Ishikawa (cell line): ENCODE data around the gene MYO5C.

ENCODE experiments used
- CEBPB ChIP-seq: IDR thresholded peaks from 2 replicates; pipeline ENCODE4 v1.6.1; 2012
- CREB1 ChIP-seq: IDR thresholded peaks from 2 replicates; pipeline ENCODE4 v1.6.1; 2012; ENCODE audit warnings: low read depth
- EGR1 ChIP-seq: IDR thresholded peaks from 2 replicates; pipeline ENCODE4 v1.6.1; 2012
- EP300 ChIP-seq: IDR thresholded peaks from 2 replicates; pipeline ENCODE4 v1.6.1; 2012; ENCODE audit warnings: borderline replicate concordance
- FOXM1 ChIP-seq: IDR thresholded peaks from 2 replicates; pipeline ENCODE4 v1.6.1; 2012; ENCODE audit warnings: low read depth, borderline replicate concordance
- NFIC ChIP-seq: IDR thresholded peaks from 2 replicates; pipeline ENCODE4 v1.6.1; 2012
- RAD21 ChIP-seq: IDR thresholded peaks from 2 replicates; pipeline ENCODE4 v1.6.1; 2012; ENCODE audit warnings: low read depth
- TAF1 ChIP-seq: IDR thresholded peaks from 2 replicates; pipeline ENCODE4 v1.6.1; 2012; ENCODE audit warnings: low read depth, mild to moderate bottlenecking
- TCF12 ChIP-seq: IDR thresholded peaks from 2 replicates; pipeline ENCODE4 v1.6.1; 2012; ENCODE audit warnings: low read depth
- TEAD4 ChIP-seq: IDR thresholded peaks from 2 replicates; pipeline ENCODE4 v1.6.1; 2012
- YY1 ChIP-seq: IDR thresholded peaks from 2 replicates; pipeline ENCODE4 v1.6.1; 2012; ENCODE audit warnings: low read depth
- ZBTB7A ChIP-seq: IDR thresholded peaks from 2 replicates; pipeline ENCODE4 v1.6.1; 2012; ENCODE audit warnings: low read depth
- TF ChIP-seq, protein P1 (sequence below): IDR thresholded peaks from 2 replicates; pipeline ENCODE4 v1.6.1; 2012; ENCODE audit warnings: low read depth, mild to moderate bottlenecking
- TF ChIP-seq, protein P2 (sequence below): IDR thresholded peaks from 2 replicates; pipeline ENCODE4 v1.6.1; 2012
- TF ChIP-seq, protein P3 (sequence below): IDR thresholded peaks from 2 replicates; pipeline ENCODE4 v1.6.1; 2012

The MYO5C gene

DNA sequence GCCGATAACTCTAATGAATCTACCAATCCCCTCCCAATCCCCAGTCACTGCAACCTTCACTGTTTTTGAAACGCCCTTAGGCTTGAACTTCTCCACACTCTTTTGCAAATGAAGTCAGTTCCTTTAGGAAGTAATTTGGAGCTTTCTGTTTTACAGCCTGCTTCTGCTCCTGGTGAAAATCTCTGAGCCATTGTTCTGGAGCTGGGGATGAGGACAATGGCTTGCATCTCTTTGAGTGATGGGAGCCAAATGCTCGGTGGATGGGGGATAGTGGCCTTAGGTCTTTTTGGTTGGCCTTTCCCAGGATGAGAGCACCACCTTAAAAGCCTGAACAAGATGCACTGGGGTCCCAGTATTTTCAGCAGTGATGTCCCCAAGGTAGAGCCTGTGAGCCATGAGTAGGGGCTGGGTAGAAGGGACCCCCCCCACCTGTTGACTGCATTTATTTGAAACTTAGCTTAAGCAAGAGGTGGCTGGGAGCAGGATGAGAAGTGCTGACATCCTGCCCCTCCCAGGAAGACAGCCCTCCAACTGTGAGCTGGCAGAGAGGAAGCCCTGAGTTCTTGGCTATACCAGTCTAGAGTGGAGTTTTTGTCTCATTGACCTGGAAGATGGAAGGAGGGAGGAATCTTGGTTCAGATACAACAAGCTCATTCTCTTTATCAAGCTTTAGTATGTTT, 7.6 kb upstream of the MYO5C start:
- TF ChIP-seq YY1 (no peak), TAF1 (no peak), TEAD4 (no peak)

DNA sequence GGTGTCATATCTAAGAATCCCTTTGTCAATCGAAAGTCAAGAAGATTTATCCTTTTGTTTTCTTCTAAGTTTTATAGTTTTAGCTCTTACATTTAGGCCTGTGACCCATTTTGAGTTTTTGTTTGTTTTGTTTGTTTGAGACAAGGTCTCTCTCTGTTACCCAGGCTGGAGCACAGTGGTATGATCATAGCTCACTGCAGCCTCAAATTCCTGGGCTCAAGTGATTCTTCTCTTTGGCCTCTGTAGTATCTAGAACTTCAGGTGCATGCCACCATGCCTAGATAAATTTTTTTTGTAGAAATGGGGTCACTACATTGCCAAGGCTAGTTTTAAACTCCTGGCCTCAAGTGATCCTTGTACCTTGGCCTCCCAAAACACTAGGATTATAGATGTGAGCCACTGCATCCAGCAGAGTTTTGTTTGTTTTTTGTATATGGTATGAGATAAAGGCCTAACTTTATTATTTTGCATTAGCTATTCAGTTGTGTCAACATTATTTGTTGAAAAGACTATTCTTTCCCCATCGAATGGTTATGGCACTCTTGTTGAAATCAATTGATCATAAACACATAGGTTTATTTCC, 5.8 kb upstream of the MYO5C start:
- TF ChIP-seq, protein P1, sequence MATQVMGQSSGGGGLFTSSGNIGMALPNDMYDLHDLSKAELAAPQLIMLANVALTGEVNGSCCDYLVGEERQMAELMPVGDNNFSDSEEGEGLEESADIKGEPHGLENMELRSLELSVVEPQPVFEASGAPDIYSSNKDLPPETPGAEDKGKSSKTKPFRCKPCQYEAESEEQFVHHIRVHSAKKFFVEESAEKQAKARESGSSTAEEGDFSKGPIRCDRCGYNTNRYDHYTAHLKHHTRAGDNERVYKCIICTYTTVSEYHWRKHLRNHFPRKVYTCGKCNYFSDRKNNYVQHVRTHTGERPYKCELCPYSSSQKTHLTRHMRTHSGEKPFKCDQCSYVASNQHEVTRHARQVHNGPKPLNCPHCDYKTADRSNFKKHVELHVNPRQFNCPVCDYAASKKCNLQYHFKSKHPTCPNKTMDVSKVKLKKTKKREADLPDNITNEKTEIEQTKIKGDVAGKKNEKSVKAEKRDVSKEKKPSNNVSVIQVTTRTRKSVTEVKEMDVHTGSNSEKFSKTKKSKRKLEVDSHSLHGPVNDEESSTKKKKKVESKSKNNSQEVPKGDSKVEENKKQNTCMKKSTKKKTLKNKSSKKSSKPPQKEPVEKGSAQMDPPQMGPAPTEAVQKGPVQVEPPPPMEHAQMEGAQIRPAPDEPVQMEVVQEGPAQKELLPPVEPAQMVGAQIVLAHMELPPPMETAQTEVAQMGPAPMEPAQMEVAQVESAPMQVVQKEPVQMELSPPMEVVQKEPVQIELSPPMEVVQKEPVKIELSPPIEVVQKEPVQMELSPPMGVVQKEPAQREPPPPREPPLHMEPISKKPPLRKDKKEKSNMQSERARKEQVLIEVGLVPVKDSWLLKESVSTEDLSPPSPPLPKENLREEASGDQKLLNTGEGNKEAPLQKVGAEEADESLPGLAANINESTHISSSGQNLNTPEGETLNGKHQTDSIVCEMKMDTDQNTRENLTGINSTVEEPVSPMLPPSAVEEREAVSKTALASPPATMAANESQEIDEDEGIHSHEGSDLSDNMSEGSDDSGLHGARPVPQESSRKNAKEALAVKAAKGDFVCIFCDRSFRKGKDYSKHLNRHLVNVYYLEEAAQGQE = no peak
- TF ChIP-seq TAF1 = no peak
- no peak for TF ChIP-seq EGR1
- TF ChIP-seq ZBTB7A = no peak
- no peak for TF ChIP-seq YY1
- TF ChIP-seq CREB1 = no peak
- TF ChIP-seq, protein P2, sequence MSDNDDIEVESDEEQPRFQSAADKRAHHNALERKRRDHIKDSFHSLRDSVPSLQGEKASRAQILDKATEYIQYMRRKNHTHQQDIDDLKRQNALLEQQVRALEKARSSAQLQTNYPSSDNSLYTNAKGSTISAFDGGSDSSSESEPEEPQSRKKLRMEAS = no peak
- no peak for TF ChIP-seq TCF12
- TF ChIP-seq TEAD4 = no peak
- TF ChIP-seq CEBPB = no peak
- TF ChIP-seq EP300 = no peak
- no peak for TF ChIP-seq RAD21
- TF ChIP-seq, protein P3, sequence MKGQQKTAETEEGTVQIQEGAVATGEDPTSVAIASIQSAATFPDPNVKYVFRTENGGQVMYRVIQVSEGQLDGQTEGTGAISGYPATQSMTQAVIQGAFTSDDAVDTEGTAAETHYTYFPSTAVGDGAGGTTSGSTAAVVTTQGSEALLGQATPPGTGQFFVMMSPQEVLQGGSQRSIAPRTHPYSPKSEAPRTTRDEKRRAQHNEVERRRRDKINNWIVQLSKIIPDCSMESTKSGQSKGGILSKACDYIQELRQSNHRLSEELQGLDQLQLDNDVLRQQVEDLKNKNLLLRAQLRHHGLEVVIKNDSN = no peak
- no peak for TF ChIP-seq NFIC
- no peak for TF ChIP-seq FOXM1

DNA sequence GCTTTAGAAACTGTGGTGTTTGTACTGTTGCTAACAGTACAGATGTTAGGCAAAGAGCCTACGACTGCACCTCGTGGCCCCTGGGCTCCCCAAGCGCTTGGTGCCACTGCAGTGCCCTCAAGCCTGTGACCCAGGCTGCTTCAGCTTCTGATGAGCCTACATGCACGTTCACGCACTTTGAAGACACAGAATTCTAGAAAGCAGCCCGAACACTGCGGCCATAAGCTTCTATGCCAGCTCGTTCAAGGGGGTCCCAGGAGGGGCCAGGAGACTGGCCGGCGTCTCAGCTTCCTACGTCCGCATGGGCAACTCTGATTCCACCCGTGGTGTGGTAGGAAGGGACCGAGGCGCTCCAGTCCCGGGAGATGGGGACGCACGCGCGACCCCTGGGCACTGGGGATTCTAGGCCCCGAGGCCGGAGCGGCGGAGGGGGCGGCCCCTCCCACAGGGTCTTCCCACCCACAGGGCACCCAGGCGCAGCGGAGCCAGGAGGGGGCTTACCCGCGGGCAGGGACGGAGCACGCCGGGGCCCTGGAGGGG, 653 bp downstream of the MYO5C start:
- no peak for TF ChIP-seq FOXM1
- TF ChIP-seq EP300 = 0 out of 2 replicates have a peak, but pooled peaks have one; percentile 0
- TF ChIP-seq, protein P1 = no peak
- TF ChIP-seq ZBTB7A = peak; percentile 60; the same call in 1 of the 2 replicates
- TF ChIP-seq CEBPB = no peak
- no peak for TF ChIP-seq TAF1
- TF ChIP-seq, protein P2 = peak; percentile 38; the same call in 1 of the 2 replicates
- TF ChIP-seq YY1 = no peak
- TF ChIP-seq TCF12 = no peak
- TF ChIP-seq CREB1 = no peak
- TF ChIP-seq, protein P3 = no peak
- no peak for TF ChIP-seq RAD21
- TF ChIP-seq TEAD4 = no peak
- no peak for TF ChIP-seq EGR1

DNA sequence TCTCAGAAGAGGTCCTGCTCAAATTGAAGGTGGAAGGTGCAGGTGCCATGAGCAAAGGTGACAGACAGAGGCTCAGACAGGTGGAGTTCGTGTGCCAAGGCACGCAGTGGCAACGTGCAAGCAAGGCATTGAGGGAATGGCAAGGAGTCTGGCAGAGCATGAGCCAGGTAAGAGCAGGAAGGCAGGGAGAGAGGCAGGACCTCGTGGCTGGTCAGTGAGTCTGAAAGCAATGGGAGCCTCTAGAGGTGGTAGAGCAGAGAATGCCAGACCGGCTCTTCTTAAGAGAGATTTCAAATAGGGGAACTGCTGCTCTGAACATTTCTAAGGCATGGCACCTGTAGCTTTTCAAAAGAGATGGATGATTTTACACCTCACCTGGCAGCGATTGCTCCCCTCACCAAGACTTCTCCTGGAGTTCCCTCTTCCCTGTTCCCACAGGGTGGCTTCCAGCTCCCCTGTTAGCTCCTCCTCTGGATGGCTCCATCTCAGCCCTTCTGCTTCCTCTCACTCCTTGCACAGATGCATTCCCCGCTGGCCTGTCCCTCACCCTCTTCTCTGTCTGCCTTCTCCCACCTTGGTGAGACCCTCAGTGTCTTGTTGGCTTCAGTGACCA, 2.7 kb downstream of the MYO5C start:
- TF ChIP-seq CEBPB (no peak), CREB1 (no peak), RAD21 (no peak), TEAD4 (no peak)
- TF ChIP-seq, protein P1 = no peak
